ENCODE data around the gene ACP7.

ACP7 gene

DNA sequence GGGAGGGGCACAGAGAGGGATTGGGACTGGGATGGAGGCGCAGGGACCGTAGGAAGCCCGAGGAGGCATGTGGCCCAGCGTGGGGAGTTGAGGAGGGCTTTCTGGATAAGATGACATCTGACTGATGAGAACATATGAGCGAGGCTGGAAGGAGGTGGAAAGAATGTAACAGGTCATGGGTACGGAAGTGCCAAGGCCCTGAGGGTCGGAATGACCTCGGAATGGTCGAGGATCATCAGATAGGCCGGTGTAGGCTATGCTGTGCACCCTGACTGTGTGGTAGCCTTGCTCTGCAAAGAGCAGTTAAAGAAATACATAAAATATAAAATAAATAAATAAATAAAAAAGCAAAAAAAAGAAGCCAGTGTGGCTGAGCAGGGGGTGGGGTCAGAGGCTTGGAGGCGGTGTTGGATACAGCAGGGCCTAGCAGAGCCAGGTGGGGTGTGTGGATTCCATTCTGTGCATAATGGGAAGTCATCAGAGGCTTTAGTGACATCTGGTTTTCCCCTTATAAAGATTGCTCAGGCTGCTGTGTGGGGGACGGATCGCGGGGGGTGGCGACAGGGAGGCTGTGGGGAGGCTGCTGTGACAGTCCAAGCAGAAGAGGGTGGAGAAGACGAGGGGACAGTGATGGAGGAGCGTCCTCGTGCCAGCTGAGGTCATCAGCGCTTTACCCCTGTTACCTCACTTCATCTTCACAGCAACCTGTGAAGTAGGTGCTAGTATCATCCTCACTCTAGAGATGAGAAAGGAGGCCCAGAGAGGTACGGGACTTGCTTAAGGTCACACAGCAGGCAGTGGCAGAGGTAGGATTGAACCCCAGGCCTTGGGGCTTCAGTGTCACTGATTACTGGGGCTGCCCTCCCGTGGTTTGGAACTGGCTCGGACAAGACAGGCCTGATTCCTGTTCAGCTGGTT lies 46.4 kb downstream of the ACP7 start:
- H3K9me3 ChIP-seq (replicated peaks in 1 of 11), result no peaks in the 10 kb centered on the region
- peaks cover 6 to 90% (median 82%) of the 10 kb centered on the region in 11 experiments; a peak in 21 of 22 replicates for H4K20me1 ChIP-seq
- no peaks in the 10 kb centered on the region for H3K27me3 ChIP-seq
- peak overlapping the region; percentile 64 to 92 (median 88) for H3K4me2 ChIP-seq
- peak overlapping the region in 5 of 10 experiments; percentile 21 to 55 (median 42); a peak in 10 of 20 replicates for H3K4me3 ChIP-seq
- H3K9ac ChIP-seq, result peak overlapping the region; percentile 18 to 74 (median 60); a peak in 19 of 22 replicates
- no peak for TF ChIP-seq Cebpa-rat (IDR thresholded peaks at IDR 0.05)
- H3K27ac ChIP-seq, result peak overlapping the region in 9 of 11 experiments; percentile 23 to 79 (median 70); a peak in 20 of 22 replicates
- H3K4me1 ChIP-seq, result peaks cover 49 to 93% (median 83%) of the 10 kb centered on the region in 10 experiments
- H3K36me3 ChIP-seq, result 0 out of 22 replicates have a peak, but pooled peaks cover 0 to 3% (median 0%) of the 10 kb centered on the region in 11 experiments

DNA sequence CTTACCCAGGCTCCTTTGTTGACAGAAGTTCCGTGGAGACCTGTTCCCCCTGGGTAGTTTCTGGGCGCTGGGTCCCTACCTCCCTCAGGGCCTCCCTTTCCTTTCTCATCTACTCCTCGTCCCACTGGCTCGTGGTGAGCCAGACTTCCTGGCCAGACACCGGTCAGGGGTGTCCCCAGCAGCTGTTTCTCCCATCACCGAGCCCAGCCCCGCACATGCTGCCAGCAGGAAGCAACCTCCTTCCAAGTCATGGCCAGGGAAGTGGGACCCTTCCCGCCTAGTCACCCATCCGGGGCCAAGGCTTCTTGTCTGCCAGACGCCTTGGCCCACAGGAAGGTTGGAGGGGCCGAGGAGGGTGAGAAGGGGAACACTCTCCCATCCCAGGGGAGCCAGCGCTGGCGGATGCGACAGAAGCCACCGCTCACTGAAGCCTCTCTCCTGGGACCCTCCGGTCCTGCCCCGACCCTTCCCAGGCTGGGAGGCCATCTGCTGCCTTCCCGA lies 47.1 kb downstream of the ACP7 start:
- 0 out of 22 replicates have a peak, but pooled peaks cover 0 to 5% (median 0%) of the 10 kb centered on the region in 11 experiments for H3K36me3 ChIP-seq
- H3K9ac ChIP-seq, result peak overlapping the region; percentile 27 to 74 (median 60); a peak in 21 of 22 replicates
- H3K9me3 ChIP-seq (replicated peaks in 1 of 11), result no peaks in the 10 kb centered on the region
- H4K20me1 ChIP-seq, result peaks cover 6 to 97% (median 89%) of the 10 kb centered on the region in 11 experiments; a peak in 21 of 22 replicates
- peak overlapping the region in 9 of 11 experiments; percentile 23 to 79 (median 70); a peak in 20 of 22 replicates for H3K27ac ChIP-seq
- H3K4me3 ChIP-seq, result peak overlapping the region in 8 of 10 experiments; percentile 1 to 55 (median 22); a peak in 12 of 20 replicates
- no peaks in the 10 kb centered on the region for H3K27me3 ChIP-seq
- H3K4me2 ChIP-seq, result peak overlapping the region; percentile 64 to 92 (median 88)
- H3K4me1 ChIP-seq, result peaks cover 52 to 96% (median 87%) of the 10 kb centered on the region in 10 experiments
- TF ChIP-seq Cebpa-rat (IDR thresholded peaks at IDR 0.05), result no peak

DNA sequence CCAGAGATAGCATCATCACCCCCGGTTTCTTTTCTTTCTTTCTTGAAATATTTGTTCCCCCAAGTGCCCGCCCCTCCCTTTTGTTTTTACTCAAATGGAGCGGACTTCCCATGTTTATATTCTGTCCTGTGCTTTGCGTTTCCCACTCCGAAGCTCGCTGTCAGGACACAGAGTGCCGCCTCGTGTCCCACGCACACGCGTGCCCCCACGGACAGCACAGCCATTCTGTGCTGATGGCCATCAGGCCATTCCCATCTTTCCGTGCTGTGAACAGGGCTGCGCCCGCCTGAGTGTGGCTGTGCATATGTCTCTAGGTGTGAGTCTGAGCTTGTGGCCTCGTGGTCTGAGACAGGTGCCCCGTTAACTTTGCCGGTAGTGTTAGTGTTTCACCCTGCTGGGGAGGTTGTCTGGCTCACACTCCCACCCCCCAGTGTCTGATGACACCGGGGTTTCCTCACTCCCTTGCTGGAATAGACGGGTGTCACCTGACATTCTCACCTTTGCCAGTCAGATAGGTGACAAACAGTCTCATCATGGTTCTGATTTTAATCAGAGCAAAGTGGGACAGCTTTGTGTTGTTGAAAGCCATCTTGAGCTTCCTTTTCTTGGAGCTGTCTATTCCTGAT lies 48.3 kb downstream of the ACP7 start:
- TF ChIP-seq Cebpa-rat (IDR thresholded peaks at IDR 0.05), result no peak
- Histone ChIP-seq H3K4me3 (no peak overlapping the region), H3K27ac (peak overlapping the region in 3 of 11 experiments; percentile 67 to 79 (median 73); a peak in 5 of 22 replicates), H3K4me1 (peaks cover 47 to 95% (median 85%) of the 10 kb centered on the region in 10 experiments), H4K20me1 (peaks cover 6 to 98% (median 91%) of the 10 kb centered on the region in 11 experiments; a peak in 21 of 22 replicates), H3K36me3 (peaks cover 0 to 11% (median 0%) of the 10 kb centered on the region in 11 experiments; a peak in 1 of 22 replicates), H3K4me2 (peak overlapping the region; percentile 64 to 92 (median 88)), H3K9ac (peak overlapping the region in 3 of 11 experiments; percentile 60 to 67 (median 63); a peak in 5 of 22 replicates), H3K9me3 (replicated peaks in 1 of 11) (no peaks in the 10 kb centered on the region), H3K27me3 (no peaks in the 10 kb centered on the region)

DNA sequence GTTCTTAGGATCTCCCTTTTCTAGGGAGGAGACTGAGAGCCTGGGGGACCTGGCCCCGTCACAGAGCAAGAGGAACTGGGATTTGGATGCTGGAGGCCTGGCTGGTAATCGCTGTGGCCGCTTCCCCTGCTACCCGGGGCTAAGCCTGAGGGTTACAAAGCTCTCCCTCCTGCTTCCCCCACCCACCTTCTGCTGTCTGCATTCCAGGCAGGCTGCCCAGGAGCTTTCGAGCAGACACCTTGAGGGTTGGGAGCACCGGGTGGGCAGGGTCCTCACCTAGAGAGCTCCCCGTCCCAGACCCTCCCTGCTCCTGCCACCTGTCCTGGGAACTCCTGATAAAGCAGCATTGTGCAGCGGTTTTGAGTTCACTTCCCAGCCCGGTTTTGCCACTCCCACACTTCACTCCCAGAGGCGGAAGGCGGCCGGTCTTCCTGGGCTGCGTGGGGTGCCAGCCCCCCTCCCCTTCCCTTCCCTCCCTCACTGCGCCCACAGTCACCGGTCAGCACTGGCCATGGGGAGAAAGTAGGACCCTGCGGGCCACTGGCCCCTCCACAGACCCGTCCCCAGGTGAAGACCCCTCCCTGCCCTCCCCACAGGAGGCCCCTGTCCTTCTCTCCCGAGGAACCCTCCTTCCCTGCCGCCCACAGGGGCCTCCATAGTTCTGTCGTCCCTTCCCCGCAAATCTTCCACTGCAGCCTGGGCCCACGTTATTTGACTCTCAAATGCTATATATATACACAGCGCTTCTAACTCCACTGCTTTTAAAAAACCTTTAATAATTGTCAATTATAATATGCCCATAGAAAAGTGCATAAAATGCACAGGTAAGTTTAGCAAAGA lies 49.5 kb downstream of the ACP7 start:
- Histone ChIP-seq H3K4me1 (peaks cover 47 to 88% (median 79%) of the 10 kb centered on the region in 10 experiments), H3K36me3 (peaks cover 0 to 11% (median 0%) of the 10 kb centered on the region in 11 experiments; a peak in 2 of 22 replicates), H3K27me3 (no peaks in the 10 kb centered on the region), H3K9ac (no peak overlapping the region), H3K4me3 (no peak overlapping the region), H3K27ac (no peak overlapping the region), H4K20me1 (peaks cover 6 to 98% (median 91%) of the 10 kb centered on the region in 11 experiments; a peak in 21 of 22 replicates), H3K9me3 (replicated peaks in 1 of 11) (no peaks in the 10 kb centered on the region), H3K4me2 (peak overlapping the region; percentile 25 to 92 (median 87); a peak in 15 of 22 replicates)
- no peak for TF ChIP-seq Cebpa-rat (IDR thresholded peaks at IDR 0.05)

DNA sequence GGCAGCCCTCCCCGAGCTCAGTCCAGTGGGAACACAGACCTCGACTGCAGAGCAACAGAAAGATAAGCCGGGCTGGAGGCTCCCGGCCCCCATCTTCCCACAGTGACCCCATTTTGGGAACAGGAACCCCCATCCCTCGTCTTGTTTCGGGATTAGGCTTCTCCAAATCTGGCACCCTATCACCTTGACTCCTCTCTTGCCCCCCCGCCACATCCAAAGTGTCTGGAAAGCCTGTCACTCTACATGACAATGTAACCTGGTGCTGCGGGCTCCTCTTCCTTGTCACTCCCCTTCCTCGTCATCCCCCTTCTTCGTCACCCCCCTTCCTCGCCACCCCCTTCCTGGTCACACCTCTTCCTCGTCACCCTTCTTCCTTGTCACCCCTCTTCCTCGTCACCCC lies 51.5 kb downstream of the ACP7 start:
- Histone ChIP-seq H3K9ac (0 out of 22 replicates have a peak overlapping the region, but pooled peaks of 1 of the 11 experiments have one; percentile 3), H3K4me1 (peaks cover 42 to 89% (median 80%) of the 10 kb centered on the region in 10 experiments), H3K4me2 (peak overlapping the region in 9 of 11 experiments; percentile 20 to 64 (median 43); a peak in 15 of 22 replicates), H3K36me3 (peaks cover 0 to 11% (median 0%) of the 10 kb centered on the region in 11 experiments; a peak in 3 of 22 replicates), H3K27me3 (no peaks in the 10 kb centered on the region), H4K20me1 (peaks cover 14 to 100% (median 100%) of the 10 kb centered on the region in 11 experiments; a peak in 21 of 22 replicates), H3K4me3 (no peak overlapping the region), H3K9me3 (replicated peaks in 1 of 11) (no peaks in the 10 kb centered on the region), H3K27ac (no peak overlapping the region)
- TF ChIP-seq Cebpa-rat (IDR thresholded peaks at IDR 0.05), result no peak

DNA sequence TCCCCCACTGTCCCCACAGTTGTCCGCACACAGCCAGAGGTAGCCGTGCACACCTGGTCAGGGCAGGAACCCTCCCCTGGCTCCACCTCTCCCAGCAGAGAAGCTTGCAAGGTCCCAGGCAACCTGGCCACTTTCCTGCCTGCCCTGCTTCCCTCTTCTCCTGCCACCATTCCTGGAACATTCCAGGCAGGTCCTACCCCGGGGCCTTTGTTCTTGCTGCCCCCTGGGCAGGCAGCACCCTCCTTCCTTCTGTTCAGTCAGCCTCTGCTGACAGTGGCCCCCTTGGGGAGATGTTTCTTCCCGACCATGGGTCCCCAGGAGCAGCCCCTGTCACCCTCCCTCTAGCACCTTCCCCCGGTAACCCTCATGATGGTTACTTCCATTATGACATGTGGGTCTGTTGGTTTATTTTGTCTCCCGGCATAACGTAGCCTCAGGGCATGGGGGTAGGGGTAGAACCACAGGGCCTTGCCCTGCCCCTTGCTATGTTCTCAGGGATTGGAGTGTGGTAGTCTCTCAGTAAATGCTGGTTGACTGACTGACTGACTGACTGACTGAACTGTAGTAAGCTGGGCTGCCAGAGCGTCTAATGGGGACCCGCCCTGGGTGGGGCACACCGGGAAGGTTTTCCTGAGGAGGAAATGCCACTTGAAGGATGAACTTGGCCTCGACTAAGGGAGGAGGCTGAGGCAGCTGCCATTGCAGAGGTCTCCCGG lies 52.2 kb downstream of the ACP7 start:
- H3K4me1 ChIP-seq, result peaks cover 35 to 87% (median 77%) of the 10 kb centered on the region in 10 experiments
- H3K27ac ChIP-seq, result no peak overlapping the region; a peak in 1 of 22 replicates
- H3K4me2 ChIP-seq, result peak overlapping the region; percentile 17 to 64 (median 40); a peak in 18 of 22 replicates
- no peak for TF ChIP-seq Cebpa-rat (IDR thresholded peaks at IDR 0.05)
- H3K27me3 ChIP-seq, result no peaks in the 10 kb centered on the region
- no peaks in the 10 kb centered on the region for H3K9me3 ChIP-seq (replicated peaks in 1 of 11)
- H3K9ac ChIP-seq, result peak overlapping the region in 2 of 11 experiments; percentile 26 to 30; a peak in 2 of 22 replicates
- peaks cover 14 to 100% (median 100%) of the 10 kb centered on the region in 11 experiments; a peak in 21 of 22 replicates for H4K20me1 ChIP-seq
- peaks cover 0 to 11% (median 0%) of the 10 kb centered on the region in 11 experiments; a peak in 3 of 22 replicates for H3K36me3 ChIP-seq
- H3K4me3 ChIP-seq, result no peak overlapping the region

DNA sequence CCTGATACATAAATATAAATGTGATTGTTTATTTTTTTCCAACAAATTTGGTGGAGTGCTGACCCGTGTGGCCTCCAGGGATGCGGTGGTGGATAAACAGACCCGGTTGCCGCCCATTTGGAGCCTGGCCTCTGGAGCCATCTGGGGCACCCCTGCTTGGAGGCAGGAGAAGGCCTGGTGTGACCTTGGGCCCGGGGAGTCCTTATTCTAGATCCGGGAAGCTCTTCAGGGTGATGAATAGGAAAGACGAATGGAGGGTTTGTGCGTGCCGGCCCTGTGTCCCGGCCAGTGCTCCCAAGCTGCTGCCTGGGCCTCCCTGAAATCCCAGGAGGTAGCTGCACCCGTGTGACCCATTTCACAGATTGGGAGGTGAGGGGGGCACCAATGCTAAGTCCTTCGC lies 53.0 kb downstream of the ACP7 start:
- H3K4me1 ChIP-seq, result peaks cover 32 to 87% (median 77%) of the 10 kb centered on the region in 10 experiments
- H3K4me2 ChIP-seq, result peak overlapping the region in 3 of 11 experiments; percentile 24 to 53 (median 29); a peak in 4 of 22 replicates
- H3K36me3 ChIP-seq, result peaks cover 0 to 11% (median 0%) of the 10 kb centered on the region in 11 experiments; a peak in 3 of 22 replicates
- peaks cover 14 to 100% (median 100%) of the 10 kb centered on the region in 11 experiments; a peak in 21 of 22 replicates for H4K20me1 ChIP-seq
- H3K27ac ChIP-seq, result no peak overlapping the region
- H3K9me3 ChIP-seq (replicated peaks in 1 of 11), result no peaks in the 10 kb centered on the region
- H3K4me3 ChIP-seq, result no peak overlapping the region
- TF ChIP-seq Cebpa-rat (IDR thresholded peaks at IDR 0.05), result no peak
- H3K27me3 ChIP-seq, result no peaks in the 10 kb centered on the region
- no peak overlapping the region for H3K9ac ChIP-seq

Measured in BLaER1 treated with 17β-estradiol and CSF1 and Interleukin-3, amounts not matched to agents 10 nM and 100 nM (cell line).